Kidney epithelial cell (primary cell): ENCODE results near the gene TBCD. TPM values are rescaled to one million over a fixed set of nuclear protein-coding genes. Genes with fewer than 3 reads are reported as not detected.

ENCODE experiments used
- DNase-seq: peaks from one replicate; pipeline ENCODE4 v3.0.0-alpha.2; 2010; ENCODE audit warnings: low read depth
- H3K27me3 ChIP-seq: 2 replicates; pipeline ENCODE4 v1.6.0; 2011; ENCODE audit warnings: low read length; ENCODE audit not compliant: control insufficient read depth, insufficient read depth
- H3K36me3 ChIP-seq: 2 replicates; pipeline ENCODE4 v1.5.1; 2011; ENCODE audit warnings: low read length; ENCODE audit not compliant: control insufficient read depth, insufficient read depth
- H3K4me3 ChIP-seq: 2 replicates; pipeline ENCODE4 v1.5.1; 2011; ENCODE audit warnings: low read depth, mild to moderate bottlenecking, control low read depth, low read length
- total RNA-seq: library from RNA; depleted of rRNA; stranded (reverse); fragments of >200 nt; gene quantifications from 2 replicates; pipeline ENCODE4 v1.2.3, GENCODE V29; 2015
- TF ChIP-seq, protein P1 (sequence below): IDR thresholded peaks from 2 replicates; pipeline ENCODE4 v1.5.1; 2011; ENCODE audit warnings: mild to moderate bottlenecking, moderate library complexity, low read length, control low read depth, inconsistent platforms; ENCODE audit not compliant: insufficient read depth, poor library complexity, severe bottlenecking

TBCD gene
- total RNA-seq, 1 donor from 2014 or later, result 69.6 TPM

DNA sequence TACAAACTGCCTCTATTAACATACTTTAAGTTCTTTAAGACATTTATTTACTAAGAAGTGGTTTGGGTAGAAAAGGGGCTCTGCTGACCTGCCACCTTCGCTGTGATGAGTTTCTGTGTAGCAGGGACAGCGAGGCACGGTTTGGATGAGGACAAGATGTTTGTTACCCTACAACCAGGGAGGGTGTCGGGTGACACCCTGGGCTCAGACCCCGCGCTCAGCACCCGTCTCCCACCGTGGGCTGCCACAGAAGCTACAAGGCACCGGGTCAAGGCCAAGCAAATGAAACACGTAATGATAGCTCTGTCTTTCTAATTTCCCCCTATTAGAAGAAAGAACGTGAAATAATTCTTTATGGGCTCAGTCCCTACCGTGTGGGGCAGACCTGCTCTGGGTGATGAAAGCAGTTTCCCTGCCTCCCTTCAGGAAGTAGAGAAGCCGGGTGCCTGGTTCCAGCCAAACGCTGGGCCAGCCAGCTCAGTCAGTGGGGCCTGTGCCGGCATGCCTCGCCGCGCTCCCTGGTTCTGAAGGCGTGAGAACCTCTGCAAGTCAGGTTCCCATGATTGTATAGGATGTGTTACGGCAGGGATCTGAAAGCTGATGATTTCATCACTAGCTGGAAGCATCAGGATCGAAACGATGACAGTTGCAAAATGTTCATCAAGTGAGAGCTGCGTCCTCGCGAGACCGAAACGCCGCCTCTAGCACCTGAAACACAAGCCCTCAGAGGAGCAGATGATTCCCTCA, 84.1 kb downstream of the TBCD start:
- H3K4me3 ChIP-seq, result no peak overlapping the region
- TF ChIP-seq, protein P1, sequence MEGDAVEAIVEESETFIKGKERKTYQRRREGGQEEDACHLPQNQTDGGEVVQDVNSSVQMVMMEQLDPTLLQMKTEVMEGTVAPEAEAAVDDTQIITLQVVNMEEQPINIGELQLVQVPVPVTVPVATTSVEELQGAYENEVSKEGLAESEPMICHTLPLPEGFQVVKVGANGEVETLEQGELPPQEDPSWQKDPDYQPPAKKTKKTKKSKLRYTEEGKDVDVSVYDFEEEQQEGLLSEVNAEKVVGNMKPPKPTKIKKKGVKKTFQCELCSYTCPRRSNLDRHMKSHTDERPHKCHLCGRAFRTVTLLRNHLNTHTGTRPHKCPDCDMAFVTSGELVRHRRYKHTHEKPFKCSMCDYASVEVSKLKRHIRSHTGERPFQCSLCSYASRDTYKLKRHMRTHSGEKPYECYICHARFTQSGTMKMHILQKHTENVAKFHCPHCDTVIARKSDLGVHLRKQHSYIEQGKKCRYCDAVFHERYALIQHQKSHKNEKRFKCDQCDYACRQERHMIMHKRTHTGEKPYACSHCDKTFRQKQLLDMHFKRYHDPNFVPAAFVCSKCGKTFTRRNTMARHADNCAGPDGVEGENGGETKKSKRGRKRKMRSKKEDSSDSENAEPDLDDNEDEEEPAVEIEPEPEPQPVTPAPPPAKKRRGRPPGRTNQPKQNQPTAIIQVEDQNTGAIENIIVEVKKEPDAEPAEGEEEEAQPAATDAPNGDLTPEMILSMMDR, result no peak

GRCh38 chr17:82836823-82837357, 85.0 kb downstream of the TBCD start:
- TF ChIP-seq, protein P1, result no peak
- Histone ChIP-seq H3K4me3 (no peak overlapping the region), H3K27me3 (no peaks in the 10 kb centered on the region), H3K36me3 (no peaks in the 10 kb centered on the region)
- no peak for DNase-seq

More for the DNA sequence above, 84.1 kb downstream of the TBCD start:
- no peak for DNase-seq
- Histone ChIP-seq H3K27me3 (no peaks in the 10 kb centered on the region), H3K36me3 (no peaks in the 10 kb centered on the region)

DNA sequence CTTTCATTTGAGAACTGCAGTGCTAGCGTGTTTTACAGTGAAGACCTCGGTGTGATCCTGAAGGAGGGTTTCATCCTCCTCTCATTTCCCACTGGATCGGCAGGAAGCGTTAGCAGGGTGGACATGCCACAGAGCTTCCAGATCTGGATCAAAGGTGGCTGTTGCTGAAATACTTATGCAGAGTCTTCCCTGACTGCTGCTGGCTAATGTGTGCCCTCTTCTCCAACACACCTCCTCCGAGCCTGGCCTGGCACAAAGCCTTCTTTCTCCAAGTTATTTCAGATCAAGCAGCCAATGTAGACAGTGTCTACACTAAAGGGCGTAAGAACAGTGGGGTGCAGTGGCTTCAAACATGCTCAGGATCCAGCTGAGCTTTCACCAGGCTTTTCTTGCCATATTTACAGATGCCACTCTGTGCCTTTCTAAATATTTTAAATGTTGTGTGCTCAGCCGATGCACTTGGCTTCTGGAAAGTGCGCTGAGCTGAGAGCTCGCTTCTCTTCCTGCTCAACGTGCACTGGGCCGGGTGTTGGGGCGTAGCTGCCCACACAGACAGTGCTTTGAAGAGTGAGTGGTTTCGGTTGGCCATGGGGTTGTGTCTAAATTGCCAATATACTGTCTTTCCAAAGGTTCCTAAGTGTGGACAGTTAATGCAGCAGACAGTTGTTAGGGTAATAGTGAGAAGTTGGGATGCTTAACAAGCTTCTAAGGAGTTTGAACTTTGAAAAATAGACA, 85.9 kb downstream of the TBCD start:
- TF ChIP-seq, protein P1, result no peak
- Histone ChIP-seq H3K4me3 (no peak overlapping the region), H3K36me3 (no peaks in the 10 kb centered on the region), H3K27me3 (no peaks in the 10 kb centered on the region)
- no peak for DNase-seq

DNA sequence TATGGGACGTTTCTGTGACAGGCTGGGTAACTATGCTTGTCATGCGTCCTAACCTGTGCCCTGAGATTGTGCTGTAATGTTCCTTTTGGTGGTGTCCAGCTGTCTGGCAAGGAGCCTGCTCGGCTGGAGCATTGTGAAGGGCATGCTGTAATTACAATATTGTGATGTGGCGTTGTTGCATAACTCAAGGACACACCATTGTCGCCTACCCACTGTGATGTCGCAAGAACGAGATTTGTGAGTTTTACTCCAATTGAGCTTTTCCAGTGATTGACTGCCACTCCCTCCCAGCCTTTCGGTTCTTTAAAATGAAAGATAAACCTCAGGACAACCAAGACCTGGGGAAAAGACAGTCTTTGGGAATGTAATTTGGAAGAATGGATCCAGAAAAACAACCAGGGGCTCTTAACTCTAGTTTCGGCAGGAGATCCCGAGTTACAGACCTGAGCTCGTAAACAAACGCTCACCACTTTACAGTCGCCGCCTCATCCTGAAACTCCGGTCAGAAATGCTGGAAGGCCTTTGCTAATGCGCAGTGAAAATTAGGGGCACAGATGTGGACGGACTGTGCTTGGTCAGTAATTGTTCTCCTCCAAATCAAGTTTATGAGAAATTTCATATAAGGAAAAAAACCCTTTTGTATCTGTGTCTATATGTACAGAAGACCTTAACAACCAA, 86.7 kb downstream of the TBCD start:
- TF ChIP-seq, protein P1, result no peak
- Histone ChIP-seq H3K27me3 (no peaks in the 10 kb centered on the region), H3K36me3 (no peaks in the 10 kb centered on the region), H3K4me3 (no peak overlapping the region)
- no peak for DNase-seq

DNA sequence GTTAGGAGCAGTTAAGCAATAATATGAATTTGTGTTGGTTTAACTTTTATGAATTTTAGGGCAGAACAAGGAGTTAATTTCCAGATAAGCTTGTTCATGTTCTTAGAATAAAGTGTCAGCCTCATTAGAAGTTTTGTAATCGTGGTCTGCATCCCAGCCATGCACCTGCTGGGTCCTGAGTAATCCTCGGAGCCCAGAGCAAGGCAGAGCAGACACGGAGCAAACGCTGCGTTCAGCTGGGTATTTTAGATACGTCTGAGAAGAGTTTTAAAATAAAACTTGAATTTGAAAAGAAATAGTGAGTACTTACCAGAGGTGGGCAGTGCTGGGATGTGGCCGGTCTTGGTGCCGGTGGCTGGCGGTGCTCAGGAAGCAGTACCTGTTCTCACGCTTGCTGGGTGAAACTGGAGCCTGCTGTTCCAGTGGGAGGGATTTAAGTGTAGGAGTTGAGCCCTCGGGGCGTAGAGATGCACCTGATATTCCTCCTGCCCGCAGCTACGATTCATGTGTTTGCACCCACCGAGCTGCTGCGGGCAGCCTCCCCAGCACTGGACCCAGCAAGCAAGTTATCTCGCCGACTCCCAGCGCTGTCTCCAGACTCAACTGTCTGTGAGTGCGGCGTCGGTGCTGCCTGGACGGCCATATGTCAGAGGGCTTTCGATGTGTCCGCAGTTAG, 87.9 kb downstream of the TBCD start, which contains the start of gene ZNF750:
Gene ZNF750 (minus strand): TSS at position 406 of the 676 bp plus-strand sequence. CDS start 7,568 bp downstream, outside the sequence.
- TF ChIP-seq, protein P1, result no peak
- no peak within 1 kb of the TSS for H3K4me3 ChIP-seq
- H3K27me3 ChIP-seq, result no peaks in the 10 kb centered on the region
- H3K36me3 ChIP-seq, result no peaks in the 10 kb centered on the region
- DNase-seq, result no peak
